Ascending aorta (tissue), 2 donors: ENCODE data around the gene IGLON5. TPM values are rescaled to one million over a fixed set of nuclear protein-coding genes. Genes with fewer than 3 reads are reported as not detected.

Experiments
- DNase-seq, 2 donors: peaks; one replicate each; pipeline ENCODE4 v3.0.0-alpha.2; 2019; ENCODE audit warnings: low spot score in 2 of 2
- H3K27ac ChIP-seq, 2 donors: fragments of 200-600 bp; sonication (generic); one replicate each; pipeline ENCODE4 v1.5.1; 2016 to 2017; ENCODE audit warnings: mild to moderate bottlenecking in 1 of 2
- H3K27me3 ChIP-seq: fragments of 200-600 bp; sonication (generic); one replicate; pipeline ENCODE4 v1.5.1; 2017
- H3K36me3 ChIP-seq, 2 donors: fragments of 200-600 bp; sonication (generic); one replicate each; pipeline ENCODE4 v1.5.1; 2016
- H3K4me1 ChIP-seq, 2 donors: fragments of 200-600 bp; sonication (generic); one replicate each; pipeline ENCODE4 v1.5.1; 2016 to 2017; ENCODE audit warnings: mild to moderate bottlenecking in 1 of 2
- H3K4me3 ChIP-seq, 2 donors: fragments of 200-600 bp; sonication (generic); one replicate each; pipeline ENCODE4 v1.5.1; 2016 to 2017; ENCODE audit warnings: mild to moderate bottlenecking in 1 of 2
- H3K9me3 ChIP-seq, 2 donors: fragments of 200-600 bp; sonication (generic); one replicate each; pipeline ENCODE4 v1.5.1; 2016
- CTCF ChIP-seq, 3 experiments: fragments of 200-600 bp in 2 of 3; fragments of 450-650 bp in 1 of 3; sonication (generic) in 2 of 3; IDR thresholded peaks; one replicate each; pipeline ENCODE4 v1.5.1; 2016 to 2019; ENCODE audit warnings: antibody characterized with exemption in 3 of 3, mild to moderate bottlenecking in 1 of 3, moderate library complexity in 1 of 3
- intact Hi-C: fragments of 100-400 bp; cut with DNase I; formaldehyde crosslinking; loops from one replicate; pipeline ENCODE4 v1.15.1; 2023
- total RNA-seq: library from RNA; depleted of rRNA; stranded (reverse); fragments of >200 nt; gene quantifications from one replicate; pipeline ENCODE4 v1.1.0, GENCODE V29; 2016

The IGLON5 gene
- total RNA-seq, 1 donor from 2014 or later = 4.9 TPM

GRCh38 chr19:51354103-51354741 is 42.8 kb downstream of the IGLON5 start:
- no peak for DNase-seq

GRCh38 chr19:51354742-51355148 is 43.3 kb downstream of the IGLON5 start:
- Histone ChIP-seq H3K27me3 (no peaks in the 10 kb centered on the region), H3K36me3 (peaks cover 17 to 26% of the 10 kb centered on the region in 2 donors), H3K27ac (no peak overlapping the region), H3K4me1 (no peaks in the 10 kb centered on the region), H3K9me3 (no peaks in the 10 kb centered on the region), H3K4me3 (no peak overlapping the region)
- DNase-seq = no peak
- TF ChIP-seq CTCF (IDR thresholded peaks at IDR 0.05) = no peak
- intact Hi-C loops = no loop called here

More at GRCh38 chr19:51354103-51354741, 42.8 kb downstream of the IGLON5 start:
- H3K9me3 ChIP-seq = no peaks in the 10 kb centered on the region
- H3K27me3 ChIP-seq = no peaks in the 10 kb centered on the region
- H3K27ac ChIP-seq = no peak overlapping the region
- H3K4me3 ChIP-seq = no peak overlapping the region
- intact Hi-C loops = no loop called here
- no peaks in the 10 kb centered on the region for H3K4me1 ChIP-seq
- H3K36me3 ChIP-seq = peaks cover 17 to 26% of the 10 kb centered on the region in 2 donors
- no peak for TF ChIP-seq CTCF (IDR thresholded peaks at IDR 0.05)

GRCh38 chr19:51356159-51356801 is 44.8 kb downstream of the IGLON5 start:
- TF ChIP-seq CTCF (IDR thresholded peaks at IDR 0.05) = no peak
- no peaks in the 10 kb centered on the region for H3K4me1 ChIP-seq
- H3K27ac ChIP-seq = no peak overlapping the region
- peaks cover 9 to 12% of the 10 kb centered on the region in 2 donors for H3K36me3 ChIP-seq
- no peak for DNase-seq
- intact Hi-C loops = no loop called here
- no peaks in the 10 kb centered on the region for H3K9me3 ChIP-seq
- H3K4me3 ChIP-seq = no peak overlapping the region
- H3K27me3 ChIP-seq = no peaks in the 10 kb centered on the region

- intact Hi-C loops = no loop called here
Observed at GRCh38 chr19:51357952-51358351, 46.5 kb downstream of the IGLON5 start.

GRCh38 chr19:51359294-51359693 is 47.9 kb downstream of the IGLON5 start:
- no peaks in the 10 kb centered on the region for H3K27me3 ChIP-seq
- no peak overlapping the region for H3K27ac ChIP-seq
- no peaks in the 10 kb centered on the region for H3K36me3 ChIP-seq
- H3K4me3 ChIP-seq = no peak overlapping the region
- no peaks in the 10 kb centered on the region for H3K9me3 ChIP-seq
- intact Hi-C loops = no loop called here
- peaks cover 5 to 7% of the 10 kb centered on the region in 2 donors for H3K4me1 ChIP-seq
- no peak for TF ChIP-seq CTCF (IDR thresholded peaks at IDR 0.05)
- no peak for DNase-seq

More at GRCh38 chr19:51357952-51358351, 46.5 kb downstream of the IGLON5 start:
- Histone ChIP-seq H3K4me1 (peaks cover 5% of the 10 kb centered on the region in 2 donors), H3K36me3 (peaks cover 2 to 3% of the 10 kb centered on the region in 2 donors), H3K9me3 (no peaks in the 10 kb centered on the region), H3K27me3 (no peaks in the 10 kb centered on the region), H3K4me3 (no peak overlapping the region), H3K27ac (no peak overlapping the region)
- DNase-seq = no peak
- TF ChIP-seq CTCF (IDR thresholded peaks at IDR 0.05) = no peak
